ENCODE results near the gene MAFG. TPM values are rescaled to one million over a fixed set of nuclear protein-coding genes. Genes with fewer than 3 reads are reported as not detected.
"Not testable (repeated sequence)": the region's sequence is repeated elsewhere in the genome, so short reads cannot be mapped to it uniquely, and the experiment has no call there.

Gene MAFG
- total RNA-seq, 4 donors from 2014 or later: 10.0 to 26.6 (median 23.5) TPM

DNA sequence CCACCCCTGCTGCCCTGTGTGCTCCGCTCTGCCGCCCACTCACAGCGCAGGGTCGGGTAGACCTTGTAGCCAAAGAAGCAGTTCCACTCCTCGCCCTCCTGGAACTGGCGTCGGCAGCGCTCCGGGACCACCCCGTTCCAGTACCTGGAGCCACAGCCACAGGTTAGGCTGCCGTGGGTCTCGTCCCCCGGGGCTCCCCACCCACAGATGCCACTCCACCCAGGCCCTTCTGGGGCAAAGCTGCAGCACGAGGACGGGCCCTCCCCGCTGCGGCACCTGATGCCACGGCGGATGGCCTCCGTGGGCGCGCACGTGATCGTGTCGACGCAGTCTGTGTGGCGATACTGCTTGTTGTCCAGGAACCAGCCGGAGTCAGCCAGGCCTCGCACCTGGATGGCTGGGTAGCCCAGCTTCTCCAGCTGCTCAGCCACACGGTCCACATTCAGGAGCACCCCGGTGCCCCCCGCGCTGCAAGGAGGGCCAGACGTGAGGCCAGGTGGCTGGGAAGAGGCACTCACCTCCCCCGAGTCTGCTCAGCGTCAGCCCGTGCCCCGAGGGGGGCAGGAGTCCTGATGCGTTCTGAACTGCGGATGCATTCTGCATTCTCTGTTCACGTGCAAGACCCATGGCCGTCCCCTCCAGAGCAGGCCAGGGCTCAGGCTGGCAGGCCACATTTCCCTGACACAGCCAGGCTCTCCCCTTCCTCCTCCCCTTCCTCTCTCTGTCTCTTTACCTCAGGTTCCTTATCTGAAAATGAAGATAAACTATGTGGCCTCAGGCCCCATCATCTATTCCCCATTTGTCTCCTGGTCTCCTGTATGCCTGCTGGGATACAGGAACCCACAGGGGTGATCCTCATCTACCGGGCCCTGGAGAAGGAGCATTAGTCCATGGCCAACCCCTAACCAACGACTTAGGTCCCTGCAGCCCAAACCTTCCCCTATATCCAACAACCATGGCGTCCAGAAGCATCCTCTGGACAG, 29.4 kb upstream of the MAFG start:
- Histone ChIP-seq H3K9me3 (no peaks in the 10 kb centered on the region), H3K27ac (no peak overlapping the region), H3K36me3 (no peaks in the 10 kb centered on the region), H3K4me3 (no peak overlapping the region), H3K4me1 (peaks cover 12 to 38% (median 29%) of the 10 kb centered on the region in 3 donors), H3K27me3 (peaks cover 13 to 88% (median 17%) of the 10 kb centered on the region in 4 donors)
- no peak for DNase-seq
- 61 to 72% methylated on average over 5 to 12 of the region's 45 CpGs for WGBS, 2 donors
- TF ChIP-seq, protein P1, sequence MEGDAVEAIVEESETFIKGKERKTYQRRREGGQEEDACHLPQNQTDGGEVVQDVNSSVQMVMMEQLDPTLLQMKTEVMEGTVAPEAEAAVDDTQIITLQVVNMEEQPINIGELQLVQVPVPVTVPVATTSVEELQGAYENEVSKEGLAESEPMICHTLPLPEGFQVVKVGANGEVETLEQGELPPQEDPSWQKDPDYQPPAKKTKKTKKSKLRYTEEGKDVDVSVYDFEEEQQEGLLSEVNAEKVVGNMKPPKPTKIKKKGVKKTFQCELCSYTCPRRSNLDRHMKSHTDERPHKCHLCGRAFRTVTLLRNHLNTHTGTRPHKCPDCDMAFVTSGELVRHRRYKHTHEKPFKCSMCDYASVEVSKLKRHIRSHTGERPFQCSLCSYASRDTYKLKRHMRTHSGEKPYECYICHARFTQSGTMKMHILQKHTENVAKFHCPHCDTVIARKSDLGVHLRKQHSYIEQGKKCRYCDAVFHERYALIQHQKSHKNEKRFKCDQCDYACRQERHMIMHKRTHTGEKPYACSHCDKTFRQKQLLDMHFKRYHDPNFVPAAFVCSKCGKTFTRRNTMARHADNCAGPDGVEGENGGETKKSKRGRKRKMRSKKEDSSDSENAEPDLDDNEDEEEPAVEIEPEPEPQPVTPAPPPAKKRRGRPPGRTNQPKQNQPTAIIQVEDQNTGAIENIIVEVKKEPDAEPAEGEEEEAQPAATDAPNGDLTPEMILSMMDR (IDR thresholded peaks at IDR 0.05): no peak
- TF ChIP-seq POLR2A (IDR thresholded peaks at IDR 0.05): no peak
- intact Hi-C loops (cut with DNase I): loop anchor here (10.0 kb wide), 1 partner anchor 198 kb away; no protein-coding TSS in a partner anchor

DNA sequence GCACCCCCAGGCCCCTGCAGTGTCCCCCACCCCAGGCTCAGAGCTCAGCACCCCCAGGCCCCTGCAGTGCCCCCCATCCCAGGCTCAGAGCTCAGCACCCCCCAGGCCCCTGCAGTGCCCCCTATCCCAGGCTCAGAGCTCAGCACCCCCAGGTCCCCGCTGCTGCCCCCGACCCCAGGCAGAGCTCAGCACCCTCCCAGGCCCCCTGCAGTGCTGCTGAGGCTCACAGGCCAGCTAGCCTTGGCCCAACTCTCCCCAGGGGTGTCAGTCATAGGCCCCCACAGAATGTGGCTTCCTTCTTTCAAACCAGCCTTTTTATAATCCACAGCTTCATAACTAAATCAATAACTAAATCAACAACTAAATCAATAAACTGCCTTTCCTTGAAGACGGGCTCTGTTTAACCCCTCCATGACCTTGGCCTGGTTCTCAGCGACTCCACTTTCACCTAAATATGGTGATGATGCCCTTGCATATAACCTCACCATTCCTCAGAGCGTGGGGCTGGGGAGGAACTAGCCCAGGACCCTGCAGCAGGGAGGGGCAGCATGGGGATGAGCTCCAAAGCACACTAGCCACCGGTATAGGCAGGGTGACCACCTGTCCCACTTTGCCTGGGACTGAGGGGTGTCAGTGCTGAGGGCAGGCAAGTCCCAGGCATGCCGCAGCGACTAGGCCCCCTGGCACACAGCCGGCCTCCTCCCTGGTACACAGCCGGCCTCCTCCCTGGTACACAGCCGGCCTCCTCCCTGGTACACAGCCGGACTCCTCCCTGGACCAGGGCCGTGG, 28.4 kb upstream of the MAFG start:
- Histone ChIP-seq H3K27me3 (peaks cover 8 to 78% (median 15%) of the 10 kb centered on the region in 4 donors), H3K9me3 (no peaks in the 10 kb centered on the region), H3K4me1 (peaks cover 12 to 29% (median 19%) of the 10 kb centered on the region in 3 donors), H3K27ac (no peak overlapping the region), H3K36me3 (no peaks in the 10 kb centered on the region), H3K4me3 (no peak overlapping the region)
- no peak for DNase-seq
- intact Hi-C loops (cut with DNase I): loop anchor here (10.0 kb wide), 1 partner anchor 199 kb away; no protein-coding TSS in a partner anchor
- TF ChIP-seq, protein P1 (IDR thresholded peaks at IDR 0.05): no peak
- no peak for TF ChIP-seq POLR2A (IDR thresholded peaks at IDR 0.05)
- 75 to 82% methylated on average over 2 to 10 of the region's 13 CpGs for WGBS, 2 donors

DNA sequence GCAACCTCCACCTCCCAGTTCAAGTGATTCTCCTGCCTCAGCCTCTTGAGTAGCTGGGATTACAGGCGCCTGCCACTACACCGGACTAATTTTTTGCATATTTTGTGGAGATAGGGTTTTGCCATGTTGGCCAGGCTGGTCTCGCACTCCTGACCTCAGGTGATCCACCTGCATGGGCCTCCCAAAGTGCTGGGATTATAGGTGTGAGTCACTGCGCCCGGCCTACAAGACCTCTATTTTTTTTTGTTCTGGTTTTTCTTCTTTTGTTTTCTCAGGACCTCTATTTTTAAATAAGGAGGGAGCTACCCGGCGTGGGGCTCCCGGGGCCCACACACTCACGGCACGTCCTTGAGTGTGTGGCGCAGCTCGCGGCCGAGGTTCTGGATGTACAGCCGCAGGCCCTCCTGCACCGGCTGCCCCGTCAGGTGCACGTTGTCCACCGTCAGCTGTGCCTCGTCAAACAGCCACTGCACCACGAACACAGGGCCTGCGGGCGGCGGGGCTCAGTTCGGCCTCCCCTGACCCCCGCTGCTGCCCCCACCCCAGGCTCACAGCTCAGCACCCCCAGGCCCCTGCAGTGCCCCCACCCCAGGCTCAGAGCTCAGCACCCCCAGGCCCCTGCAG, 27.6 kb upstream of the MAFG start:
- no peak for TF ChIP-seq POLR2A (IDR thresholded peaks at IDR 0.05)
- TF ChIP-seq, protein P1 (IDR thresholded peaks at IDR 0.05): no peak
- H3K27ac ChIP-seq: no peak overlapping the region
- H3K27me3 ChIP-seq: peaks cover 3 to 71% (median 10%) of the 10 kb centered on the region in 4 donors
- DNase-seq: no peak
- H3K9me3 ChIP-seq: no peaks in the 10 kb centered on the region
- H3K36me3 ChIP-seq: no peaks in the 10 kb centered on the region
- 68 to 78% methylated on average over 5 to 10 of the region's 26 CpGs for WGBS, 2 donors
- H3K4me3 ChIP-seq: no peak overlapping the region
- intact Hi-C loops (cut with DNase I): loop anchor here (10.0 kb wide), 1 partner anchor 200 kb away; no protein-coding TSS in a partner anchor
- H3K4me1 ChIP-seq: peaks cover 7 to 21% (median 11%) of the 10 kb centered on the region in 3 donors

DNA sequence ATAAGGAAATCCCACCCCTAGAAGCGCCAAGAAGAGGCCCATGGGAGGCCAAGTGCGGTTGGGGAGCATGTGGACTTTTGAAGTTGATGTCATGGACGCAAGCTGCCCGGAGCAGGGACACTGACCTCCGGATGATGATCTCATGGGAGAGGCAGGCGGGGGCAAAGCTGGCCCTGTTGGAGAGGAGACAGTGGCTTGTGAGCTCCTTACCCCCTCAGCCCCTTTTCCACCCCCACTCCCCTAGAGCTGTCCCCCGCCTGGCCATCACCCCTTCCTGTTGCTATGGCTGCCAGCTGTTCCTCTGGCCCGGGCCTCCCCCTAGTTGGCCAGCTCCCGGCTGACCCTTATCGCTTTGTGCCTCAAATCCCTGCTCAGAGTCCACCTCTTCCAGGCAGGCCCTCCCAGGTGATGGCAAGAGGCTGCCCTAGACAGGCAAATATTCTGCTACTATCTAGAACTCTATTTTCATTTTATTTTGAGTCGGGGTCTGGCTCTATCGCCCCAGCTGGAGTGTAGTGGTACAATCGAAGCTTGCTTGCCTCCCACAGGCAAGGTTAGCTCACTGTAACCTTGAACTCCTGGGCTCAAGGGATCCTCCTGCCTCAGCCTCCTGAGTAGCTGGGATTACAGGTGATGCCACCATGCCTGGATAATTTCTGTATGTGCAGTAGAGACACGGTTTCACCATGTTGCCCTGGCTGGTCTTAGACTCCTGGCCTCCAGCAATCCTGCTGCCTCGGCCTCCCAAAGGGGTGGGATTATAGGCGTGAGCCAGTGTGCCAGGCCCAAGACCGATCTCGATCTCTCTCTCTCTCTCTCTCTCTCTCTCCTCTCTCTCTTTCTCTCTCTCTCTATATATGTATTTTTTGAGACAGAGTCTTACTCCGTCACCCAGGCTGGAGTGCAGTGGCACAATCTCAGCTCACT, 26.9 kb upstream of the MAFG start:
- H3K4me1 ChIP-seq: peaks cover 4 to 13% (median 4%) of the 10 kb centered on the region in 3 donors
- no peak overlapping the region for H3K27ac ChIP-seq
- intact Hi-C loops (cut with DNase I): loop anchor here (10.0 kb wide), 1 partner anchor 200 kb away; no protein-coding TSS in a partner anchor
- 83 to 86% methylated on average over 12 to 17 of the region's 19 CpGs for WGBS, 2 donors
- DNase-seq: no peak
- no peaks in the 10 kb centered on the region for H3K9me3 ChIP-seq
- H3K36me3 ChIP-seq: no peaks in the 10 kb centered on the region
- TF ChIP-seq, protein P1 (IDR thresholded peaks at IDR 0.05): no peak
- no peak for TF ChIP-seq POLR2A (IDR thresholded peaks at IDR 0.05)
- no peak overlapping the region for H3K4me3 ChIP-seq
- H3K27me3 ChIP-seq: peaks cover 0 to 63% (median 7%) of the 10 kb centered on the region in 4 donors

DNA sequence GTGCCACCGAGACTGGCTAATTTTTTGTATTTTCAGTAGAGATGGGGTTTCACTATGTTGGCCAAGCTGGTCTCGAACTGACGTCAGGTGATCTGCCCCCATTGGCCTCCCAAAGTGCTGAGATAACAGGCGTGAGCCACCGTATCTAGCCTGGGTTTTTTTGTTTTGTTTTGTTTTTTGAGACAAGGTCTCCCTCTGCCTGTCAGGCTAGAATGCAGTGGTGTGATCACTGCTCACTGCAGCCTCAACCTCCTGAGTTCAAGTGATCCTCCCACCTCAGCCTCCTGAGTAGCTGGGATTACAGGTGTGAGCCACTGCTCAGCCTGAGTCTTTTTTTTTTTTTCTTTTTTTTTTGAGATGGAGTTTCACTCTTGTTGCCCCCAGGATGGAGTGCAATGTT, 25.9 kb upstream of the MAFG start:
- not testable (repeated sequence) for DNase-seq, H3K4me1 ChIP-seq, H3K27ac ChIP-seq, H3K4me3 ChIP-seq, H3K36me3 ChIP-seq, H3K9me3 ChIP-seq
- 64 to 67% methylated on average over 4 to 5 of the region's 5 CpGs for WGBS, 2 donors
- H3K27me3 ChIP-seq: peaks cover 0 to 53% (median 0%) of the 10 kb centered on the region in 4 donors
- intact Hi-C loops (cut with DNase I): loop anchor here (10.0 kb wide), 1 partner anchor 201 kb away; no protein-coding TSS in a partner anchor
